Upper lobe of right lung (tissue), 1 donor: Measurements from ENCODE around the gene LUC7L. TPM values are rescaled to one million over a fixed set of nuclear protein-coding genes. Genes with fewer than 3 reads are reported as not detected.
"Not testable (repeated sequence)": the region's sequence is repeated elsewhere in the genome, so short reads cannot be mapped to it uniquely, and the experiment has no call there.

Experiments used
- ATAC-seq: fragments of 200-7000 bp; cut with Tn5 transposase; one replicate; pipeline ENCODE4 v1.9.1; 2020; ENCODE audit warnings: mild to moderate bottlenecking, moderate library complexity
- DNase-seq: peaks from one replicate; pipeline ENCODE4 v3.0.0-alpha.2; 2020
- H3K27ac ChIP-seq: fragments of 200-600 bp; one replicate; pipeline ENCODE4 v1.8.0; 2022
- H3K27me3 ChIP-seq: fragments of 200-600 bp; one replicate; pipeline ENCODE4 v1.8.0; 2022; ENCODE audit warnings: mild to moderate bottlenecking
- H3K36me3 ChIP-seq: fragments of 200-600 bp; one replicate; pipeline ENCODE4 v1.8.0; 2022
- H3K4me1 ChIP-seq: fragments of 200-600 bp; one replicate; pipeline ENCODE4 v1.8.0; 2022
- H3K4me3 ChIP-seq: fragments of 200-600 bp; one replicate; pipeline ENCODE4 v1.8.0; 2022; ENCODE audit warnings: mild to moderate bottlenecking
- H3K9me3 ChIP-seq: fragments of 200-600 bp; one replicate; pipeline ENCODE4 v1.8.0; 2022
- intact Hi-C: fragments of 100-400 bp; cut with DNase I; formaldehyde crosslinking; loops from one replicate; pipeline ENCODE4 v1.11.0; 2022
- total RNA-seq: library from RNA; stranded (reverse); fragmentation: NEBNext Ultra II Directional; extraction: Animal tissue kit (Norgen Biotek cat#: 25700); gene quantifications from one replicate; pipeline ENCODE4 v1.2.1, GENCODE V29; 2021
- TF ChIP-seq, protein P1 (sequence below): fragments of 200-600 bp; IDR thresholded peaks from one replicate; pipeline ENCODE4 v1.8.0; 2022; ENCODE audit warnings: antibody characterized with exemption
- donor health status: DM: no; HTN: yes; CAD: no; lungs with severe emphysema.

The LUC7L gene
- total RNA-seq, 1 donor from 2014 or later, result 78.8 TPM

DNA sequence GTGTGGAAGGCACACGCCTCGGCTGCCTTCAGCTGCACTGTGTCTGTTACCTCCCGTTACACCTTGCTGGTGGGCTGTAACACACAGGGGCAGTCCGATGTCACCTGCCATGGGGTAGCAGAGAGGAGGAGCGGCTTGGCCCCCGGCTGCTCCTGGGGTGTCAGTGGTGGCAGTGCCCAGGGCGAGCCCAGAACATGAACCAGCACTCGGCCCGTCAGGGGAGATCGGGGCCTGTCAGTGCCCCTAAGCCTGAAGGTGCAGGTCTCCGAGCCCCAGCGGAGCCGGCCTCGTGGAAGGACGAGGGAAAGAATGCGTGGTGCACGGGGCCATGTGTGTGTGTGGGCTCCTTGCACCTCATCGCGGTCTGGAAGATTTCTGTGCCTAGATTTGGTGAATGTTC, 31.1 kb upstream of the LUC7L start:
- intact Hi-C loops, result no loop called here
- Histone ChIP-seq H3K9me3 (no peaks in the 10 kb centered on the region), H3K4me1 (no peaks in the 10 kb centered on the region), H3K36me3 (peaks cover 48% of the 10 kb centered on the region), H3K27ac (no peak overlapping the region), H3K4me3 (no peak overlapping the region), H3K27me3 (no peaks in the 10 kb centered on the region)
- TF ChIP-seq, protein P1, sequence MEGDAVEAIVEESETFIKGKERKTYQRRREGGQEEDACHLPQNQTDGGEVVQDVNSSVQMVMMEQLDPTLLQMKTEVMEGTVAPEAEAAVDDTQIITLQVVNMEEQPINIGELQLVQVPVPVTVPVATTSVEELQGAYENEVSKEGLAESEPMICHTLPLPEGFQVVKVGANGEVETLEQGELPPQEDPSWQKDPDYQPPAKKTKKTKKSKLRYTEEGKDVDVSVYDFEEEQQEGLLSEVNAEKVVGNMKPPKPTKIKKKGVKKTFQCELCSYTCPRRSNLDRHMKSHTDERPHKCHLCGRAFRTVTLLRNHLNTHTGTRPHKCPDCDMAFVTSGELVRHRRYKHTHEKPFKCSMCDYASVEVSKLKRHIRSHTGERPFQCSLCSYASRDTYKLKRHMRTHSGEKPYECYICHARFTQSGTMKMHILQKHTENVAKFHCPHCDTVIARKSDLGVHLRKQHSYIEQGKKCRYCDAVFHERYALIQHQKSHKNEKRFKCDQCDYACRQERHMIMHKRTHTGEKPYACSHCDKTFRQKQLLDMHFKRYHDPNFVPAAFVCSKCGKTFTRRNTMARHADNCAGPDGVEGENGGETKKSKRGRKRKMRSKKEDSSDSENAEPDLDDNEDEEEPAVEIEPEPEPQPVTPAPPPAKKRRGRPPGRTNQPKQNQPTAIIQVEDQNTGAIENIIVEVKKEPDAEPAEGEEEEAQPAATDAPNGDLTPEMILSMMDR, result no peak
- no peak for DNase-seq
- no peak for ATAC-seq

DNA sequence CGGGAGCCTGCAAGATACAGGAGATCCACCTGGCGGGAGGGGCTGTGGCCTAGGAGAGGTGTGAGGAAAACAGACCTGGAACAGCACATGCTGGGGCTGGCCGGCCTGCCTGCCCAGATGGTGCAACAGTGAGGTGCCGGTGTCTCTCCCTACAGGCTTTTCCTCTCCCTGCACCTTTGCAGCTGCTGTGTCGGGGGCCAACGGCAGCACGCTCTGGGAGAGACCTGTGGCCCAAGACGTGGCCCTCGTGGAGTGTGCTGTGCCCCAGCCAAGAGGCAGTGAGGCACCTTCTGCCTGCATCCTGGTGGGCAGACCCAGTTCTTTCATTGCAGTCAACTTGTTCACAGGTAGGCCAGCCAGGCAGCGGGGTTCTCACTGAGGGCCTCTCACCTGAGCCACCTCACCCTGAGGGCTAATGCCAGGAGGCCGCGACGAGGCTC, 30.6 kb upstream of the LUC7L start:
- no peak overlapping the region for H3K27ac ChIP-seq
- H3K4me3 ChIP-seq, result no peak overlapping the region
- no peaks in the 10 kb centered on the region for H3K27me3 ChIP-seq
- H3K4me1 ChIP-seq, result no peaks in the 10 kb centered on the region
- ATAC-seq (no peak), DNase-seq (no peak)
- peaks cover 53% of the 10 kb centered on the region for H3K36me3 ChIP-seq
- TF ChIP-seq, protein P1, result no peak
- intact Hi-C loops, result no loop called here
- no peaks in the 10 kb centered on the region for H3K9me3 ChIP-seq

DNA sequence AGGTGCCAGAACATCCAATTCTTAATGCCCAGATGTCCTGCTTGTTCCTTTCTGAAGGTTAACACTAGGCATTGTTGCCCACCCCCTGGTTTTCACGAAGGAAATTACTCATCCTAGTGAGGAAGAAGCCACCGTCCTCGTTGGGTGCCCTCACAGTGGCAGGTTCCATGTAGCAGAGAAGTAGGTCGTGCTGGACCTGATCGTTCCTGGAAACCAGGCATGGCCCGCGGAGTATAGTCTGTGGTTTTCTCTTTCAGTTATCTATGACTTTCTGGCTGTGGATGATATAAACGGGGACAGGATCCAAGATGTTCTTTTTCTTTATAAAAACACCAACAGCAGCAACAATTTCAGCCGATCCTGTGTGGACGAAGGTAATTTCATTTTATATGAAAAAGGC, 30.0 kb upstream of the LUC7L start:
- H3K27ac ChIP-seq, result no peak overlapping the region
- no peaks in the 10 kb centered on the region for H3K27me3 ChIP-seq
- peaks cover 53% of the 10 kb centered on the region for H3K36me3 ChIP-seq
- ATAC-seq (no peak), DNase-seq (no peak)
- TF ChIP-seq, protein P1, result no peak
- H3K9me3 ChIP-seq, result no peaks in the 10 kb centered on the region
- H3K4me1 ChIP-seq, result no peaks in the 10 kb centered on the region
- H3K4me3 ChIP-seq, result no peak overlapping the region
- intact Hi-C loops, result no loop called here

DNA sequence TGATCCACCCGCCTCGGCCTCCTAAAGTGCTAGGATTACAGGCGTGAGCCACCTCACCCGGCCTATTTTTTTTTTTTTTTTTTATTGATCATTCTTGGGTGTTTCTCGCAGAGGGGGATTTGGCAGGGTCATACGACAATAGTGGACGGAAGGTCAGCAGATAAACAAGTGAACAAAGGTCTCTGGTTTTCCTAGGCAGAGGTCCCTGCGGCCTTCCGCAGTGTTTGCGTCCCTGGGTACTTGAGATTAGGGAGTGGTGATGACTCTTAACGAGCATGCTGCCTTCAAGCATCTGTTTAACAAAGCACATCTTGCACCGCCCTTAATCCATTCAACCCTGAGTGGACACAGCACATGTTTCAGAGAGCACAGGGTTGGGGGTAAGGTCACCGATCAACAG, 28.8 kb upstream of the LUC7L start:
- H3K9me3 ChIP-seq, H3K4me1 ChIP-seq, H3K27me3 ChIP-seq, ATAC-seq, DNase-seq, H3K27ac ChIP-seq, intact Hi-C loops, H3K4me3 ChIP-seq: not testable (repeated sequence)
- H3K36me3 ChIP-seq, result peaks cover 44% of the 10 kb centered on the region

DNA sequence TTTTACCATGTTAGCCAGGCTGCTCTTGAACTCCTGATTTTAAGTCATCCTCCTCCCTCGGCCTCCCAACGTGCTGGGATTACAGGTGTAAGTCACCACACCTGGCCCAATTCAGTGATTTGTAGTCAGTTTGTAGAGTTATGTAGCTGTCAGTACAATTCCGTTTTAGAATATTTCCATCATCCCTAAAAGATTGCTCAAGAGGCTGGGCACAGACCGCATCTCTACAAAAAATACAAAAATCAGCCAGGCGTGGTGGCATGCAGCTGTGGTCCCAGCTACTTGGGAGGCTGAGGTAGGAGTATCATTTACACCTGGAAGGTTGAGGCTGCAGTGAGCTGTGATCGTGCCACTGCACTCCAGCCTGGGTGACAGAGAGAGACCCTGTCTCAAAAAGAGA, 25.9 kb upstream of the LUC7L start:
- intact Hi-C loops, result no loop called here
- no peak overlapping the region for H3K27ac ChIP-seq
- TF ChIP-seq, protein P1, result no peak
- H3K4me1 ChIP-seq, result no peaks in the 10 kb centered on the region
- H3K9me3 ChIP-seq, result no peaks in the 10 kb centered on the region
- DNase-seq, result no peak
- peaks cover 30% of the 10 kb centered on the region for H3K36me3 ChIP-seq
- no peak overlapping the region for H3K4me3 ChIP-seq
- no peak for ATAC-seq
- H3K27me3 ChIP-seq, result no peaks in the 10 kb centered on the region

DNA sequence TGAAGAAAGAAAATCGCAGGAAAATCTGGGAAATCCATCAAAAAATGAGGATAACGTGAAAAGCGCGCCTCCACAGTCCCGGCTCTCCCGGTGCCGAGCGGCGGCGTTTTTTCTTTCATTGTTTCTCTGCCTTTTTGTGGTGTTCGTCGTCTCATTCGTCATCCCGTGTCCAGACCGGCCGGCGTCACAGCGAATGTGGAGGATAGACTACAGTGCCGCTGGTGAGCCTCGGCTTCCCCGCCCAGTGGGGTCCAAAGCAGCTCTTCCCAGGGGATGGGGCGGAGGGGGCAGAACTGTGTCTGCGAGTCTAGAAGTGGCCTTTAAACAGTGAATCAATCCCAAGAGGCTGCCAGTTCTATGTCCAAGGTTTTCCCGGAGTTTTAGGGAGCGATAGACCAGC, 25.2 kb upstream of the LUC7L start:
- Histone ChIP-seq H3K9me3 (no peaks in the 10 kb centered on the region), H3K36me3 (peaks cover 30% of the 10 kb centered on the region), H3K4me3 (no peak overlapping the region), H3K4me1 (no peaks in the 10 kb centered on the region), H3K27ac (no peak overlapping the region), H3K27me3 (no peaks in the 10 kb centered on the region)
- DNase-seq (no peak), ATAC-seq (no peak)
- intact Hi-C loops, result no loop called here
- TF ChIP-seq, protein P1, result no peak
